KG1 (cell line): ENCODE results near the gene FYN.
"Not testable (repeated sequence)": the region's sequence is repeated elsewhere in the genome, so short reads cannot be mapped to it uniquely, and the experiment has no call there.

ENCODE experiments used
- DNase-seq: peaks from one replicate; lab custom pipeline; 2025; lab: John Stamatoyannopoulos, UW

Gene FYN

GRCh38 chr6:111873178-111874024 lies at the start of gene FYN:
FYN (minus strand) TSS chr6:111873452; CDS start chr6:111720051, 153,401 bp downstream.
- peak; percentile 89 for DNase-seq

GRCh38 chr6:111922454-111923297 lies 49.4 kb upstream of the FYN start:
- no peak for DNase-seq

GRCh38 chr6:111921103-111921502 lies 47.9 kb upstream of the FYN start:
- DNase-seq = no peak

- DNase-seq = no peak
Measured at GRCh38 chr6:111920578-111920977, 47.3 kb upstream of the FYN start.

- no peak for DNase-seq
Measured at GRCh38 chr6:111918825-111919224, 45.6 kb upstream of the FYN start.

GRCh38 chr6:111916747-111917146 lies 43.5 kb upstream of the FYN start:
- DNase-seq = no peak

- DNase-seq = no peak
Measured at GRCh38 chr6:111914617-111915016, 41.4 kb upstream of the FYN start.

GRCh38 chr6:111912904-111913303 lies 39.7 kb upstream of the FYN start:
- no peak for DNase-seq

- no peak for DNase-seq
Measured at GRCh38 chr6:111911428-111911827, 38.2 kb upstream of the FYN start.

- no peak for DNase-seq
Measured at GRCh38 chr6:111909238-111909637, 36.0 kb upstream of the FYN start.

GRCh38 chr6:111908365-111908764 lies 35.1 kb upstream of the FYN start:
- DNase-seq = not testable (repeated sequence)

- DNase-seq = no peak
Measured at GRCh38 chr6:111900735-111901134, 27.5 kb upstream of the FYN start.

- no peak for DNase-seq
Measured at GRCh38 chr6:111899531-111899930, 26.3 kb upstream of the FYN start.

- DNase-seq = no peak
Measured at GRCh38 chr6:111898452-111898851, 25.2 kb upstream of the FYN start.

GRCh38 chr6:111894951-111895350 lies 21.7 kb upstream of the FYN start:
- no peak for DNase-seq

- no peak for DNase-seq
Measured at GRCh38 chr6:111894272-111894671, 21.0 kb upstream of the FYN start.

- no peak for DNase-seq
Measured at GRCh38 chr6:111892431-111892830, 19.2 kb upstream of the FYN start.

- DNase-seq = no peak
Measured at GRCh38 chr6:111890988-111891387, 17.7 kb upstream of the FYN start.

GRCh38 chr6:111888928-111889695 lies 15.9 kb upstream of the FYN start:
- no peak for DNase-seq

- DNase-seq = not testable (repeated sequence)
Measured at GRCh38 chr6:111886793-111887192, 13.5 kb upstream of the FYN start.

GRCh38 chr6:111885373-111886027 lies 12.2 kb upstream of the FYN start:
- DNase-seq = no peak

GRCh38 chr6:111884068-111884467 lies 10.8 kb upstream of the FYN start:
- no peak for DNase-seq
